NCI-H128 (cell line): ENCODE measurements around the gene ARF3.
"Not testable (repeated sequence)": the region's sequence is repeated elsewhere in the genome, so short reads cannot be mapped to it uniquely, and the experiment has no call there.

ENCODE experiments used
- DNase-seq: peaks from one replicate; lab custom pipeline; 2025; ENCODE audit not compliant: unreplicated experiment; lab: John Stamatoyannopoulos, UW

Gene ARF3

DNA sequence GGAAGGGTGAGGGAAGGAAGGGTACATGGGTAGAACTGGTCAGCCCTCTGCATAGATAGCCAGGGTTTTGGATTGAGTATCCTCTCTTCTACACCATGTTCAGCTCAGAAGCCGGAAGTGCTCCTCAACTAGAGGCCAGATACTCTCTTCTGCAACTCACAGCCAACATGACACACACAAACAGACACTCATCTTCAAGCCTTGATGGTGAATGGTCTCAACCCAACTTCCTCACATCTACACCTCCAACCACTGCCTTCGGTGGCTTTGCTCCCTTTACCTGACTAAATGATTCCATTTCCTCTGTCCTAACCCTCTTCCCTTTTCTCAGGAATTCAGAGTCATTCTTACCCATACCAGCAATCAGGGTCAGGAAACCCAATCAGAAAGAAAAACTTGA, 24.4 kb downstream of the ARF3 start:
- DNase-seq, result no peak

- no peak for DNase-seq
Observed at GRCh38 chr12:48930475-48930874, 26.8 kb downstream of the ARF3 start.

DNA sequence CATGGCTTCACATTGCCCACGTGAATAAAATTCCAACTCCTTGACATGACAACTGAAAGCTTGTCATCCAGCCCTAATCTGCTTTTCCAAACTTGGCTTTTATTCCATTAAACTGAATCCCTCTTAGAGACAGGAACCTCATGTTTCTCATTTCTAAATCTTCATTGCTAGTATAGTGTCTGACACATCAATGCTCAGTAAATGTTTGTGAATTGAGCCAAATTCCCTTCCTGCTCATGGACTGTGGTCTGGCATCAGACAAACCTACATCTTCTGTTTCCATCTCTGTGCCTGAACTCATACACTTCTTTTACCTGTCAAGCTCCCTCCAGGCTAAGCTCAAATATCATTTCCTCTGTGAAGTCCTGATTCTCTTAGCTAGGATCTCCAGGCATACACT, 27.7 kb downstream of the ARF3 start:
- DNase-seq, result no peak

DNA sequence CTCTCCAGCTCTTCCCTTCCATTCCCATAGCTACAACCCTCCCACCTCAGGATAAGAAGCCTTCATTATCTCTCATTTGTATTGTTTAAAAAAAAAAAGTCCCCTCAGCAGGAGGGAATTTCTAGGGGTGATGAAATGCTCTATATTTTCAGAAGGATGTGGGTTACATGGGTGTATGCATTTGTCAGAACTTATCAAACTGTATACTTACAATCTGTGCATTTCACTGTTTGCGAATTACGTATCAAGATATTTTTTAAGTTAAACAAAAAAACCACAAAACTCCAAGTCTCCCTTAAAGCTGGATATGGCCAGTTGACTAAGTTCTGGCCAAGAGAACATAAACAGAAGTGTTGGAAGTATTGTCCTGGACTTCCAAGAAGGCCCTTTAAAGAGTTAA, 30.0 kb downstream of the ARF3 start:
- DNase-seq, result no peak

DNA sequence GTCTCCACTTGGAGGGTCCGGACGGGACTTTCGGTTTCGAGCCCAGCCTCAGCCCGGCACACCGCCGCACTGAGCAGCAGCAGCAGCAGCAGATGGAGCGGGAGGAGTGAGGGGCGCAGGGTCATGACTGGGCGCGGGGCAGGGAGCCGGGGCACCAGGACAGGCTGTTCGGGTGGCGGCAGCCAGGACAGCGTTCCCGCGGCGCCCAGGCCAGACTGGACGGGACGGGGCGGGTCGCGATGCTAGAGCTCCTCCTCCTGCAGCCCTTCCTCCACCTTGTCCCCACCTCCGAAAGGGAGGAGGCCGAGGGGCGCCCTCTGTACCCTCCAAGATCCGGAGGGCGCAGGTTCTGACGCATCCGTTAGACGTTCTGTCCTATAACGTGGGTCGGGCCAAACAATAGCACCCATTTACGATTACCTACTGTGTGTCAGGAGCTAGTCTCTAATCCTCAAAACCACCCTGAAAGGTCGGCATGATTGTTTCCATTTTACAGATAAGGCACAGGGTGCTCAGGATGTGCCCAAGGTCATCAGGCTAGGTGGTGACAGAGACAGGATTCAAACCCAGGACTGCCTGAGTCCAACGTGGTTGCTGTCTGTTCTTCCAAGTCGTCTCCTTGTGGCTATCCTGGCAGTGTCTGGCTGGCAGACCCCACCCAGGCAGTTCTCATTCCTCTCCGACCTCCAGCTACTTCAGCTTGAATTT, 31.8 kb downstream of the ARF3 start, which contains the start of gene FKBP11:
Gene FKBP11, minus strand, starts transcription at position 189 of the 708 bp plus-strand sequence. Its CDS starts 64 bp downstream, at position 125.
- no peak for DNase-seq

DNA sequence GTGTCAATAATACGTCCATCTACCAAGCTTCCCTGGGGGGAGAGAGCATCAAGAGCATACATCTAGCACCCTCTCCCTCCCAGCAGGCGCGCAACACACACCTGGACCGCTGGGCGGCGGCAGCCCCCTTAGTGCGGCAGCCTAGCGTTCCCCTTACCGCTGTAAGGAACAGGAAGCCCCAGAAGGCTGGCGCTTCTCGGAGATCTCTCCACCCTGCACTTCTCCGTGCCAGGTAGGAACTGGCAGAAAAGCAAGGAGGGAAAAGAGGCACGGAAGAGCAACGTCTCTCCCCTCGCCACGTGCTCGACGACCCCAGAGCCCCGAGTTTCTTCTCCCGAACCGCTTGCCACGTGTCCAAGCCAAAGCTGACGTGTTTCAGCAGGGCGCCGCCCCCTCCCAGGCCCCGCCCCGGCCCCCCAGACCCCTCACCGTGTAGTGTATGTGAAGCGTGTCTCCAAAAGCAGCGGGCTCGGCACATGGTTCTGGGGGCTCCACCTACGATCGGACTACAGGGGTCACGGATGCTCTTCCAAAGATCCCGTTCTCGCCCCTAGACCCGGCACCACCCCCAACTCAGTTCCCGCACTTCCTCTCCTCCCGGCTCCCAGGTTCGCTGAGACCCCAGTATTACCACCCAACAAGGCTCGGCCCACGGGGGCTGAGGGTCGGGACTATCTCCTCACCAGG, 32.5 kb downstream of the ARF3 start:
- peak; percentile 35 for DNase-seq

- DNase-seq, result no peak
Observed at GRCh38 chr12:48923117-48923516, 34.2 kb downstream of the ARF3 start.

DNA sequence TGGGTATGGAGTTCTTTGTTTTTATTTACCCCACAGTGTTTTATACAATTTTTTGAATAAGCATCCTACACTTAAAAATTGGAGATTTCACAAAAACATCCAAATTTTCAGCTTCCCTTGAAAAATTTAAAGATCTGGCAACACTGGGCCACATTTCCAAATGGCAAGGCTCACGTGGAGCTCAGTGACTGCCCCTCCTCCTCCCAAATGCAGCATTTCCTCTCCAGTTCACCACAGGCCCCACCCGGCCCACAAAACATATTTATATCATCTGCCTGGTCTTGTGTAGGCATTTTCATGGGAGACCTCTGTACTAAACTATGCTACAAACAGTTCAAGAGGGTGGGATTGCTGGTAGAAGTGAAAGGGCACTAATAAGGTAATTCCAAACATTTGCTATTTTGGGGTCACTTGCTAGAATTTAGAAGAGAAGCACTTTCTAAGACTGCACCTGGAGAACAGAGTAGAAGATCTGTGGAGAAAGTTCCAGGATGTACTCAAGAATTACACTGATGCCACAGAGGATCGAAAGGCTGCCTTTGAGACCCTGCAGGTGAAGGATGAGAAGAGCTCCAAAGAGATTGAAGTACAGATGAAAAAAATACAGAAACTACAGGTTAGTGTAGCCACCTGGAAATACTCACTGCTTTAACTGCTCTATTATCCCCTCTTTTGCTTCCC, 39.3 kb downstream of the ARF3 start:
- DNase-seq, result no peak

GRCh38 chr12:48910196-48910595, 47.1 kb downstream of the ARF3 start:
- DNase-seq, result no peak

- DNase-seq, result not testable (repeated sequence)
Observed at GRCh38 chr12:48909698-48910097, 47.6 kb downstream of the ARF3 start.

DNA sequence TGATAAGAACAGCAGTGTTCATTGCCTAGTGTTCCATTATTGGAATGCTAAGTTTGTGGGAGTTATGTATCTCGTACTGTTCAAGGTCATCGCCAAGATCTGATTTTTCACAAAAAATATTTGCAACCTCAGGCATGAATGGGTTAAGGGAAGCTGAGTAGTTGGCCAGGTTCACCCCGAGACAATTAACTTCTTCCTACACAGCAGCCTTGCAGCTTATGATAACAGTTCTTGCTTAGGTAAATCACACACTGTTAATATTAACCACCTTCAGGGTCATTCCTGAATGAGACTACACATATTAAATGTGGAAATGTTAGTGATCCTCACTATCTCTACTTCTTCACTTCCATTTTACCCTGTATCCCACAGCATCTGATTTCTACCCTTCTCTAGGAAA, 50.0 kb downstream of the ARF3 start:
- DNase-seq, result no peak

DNA sequence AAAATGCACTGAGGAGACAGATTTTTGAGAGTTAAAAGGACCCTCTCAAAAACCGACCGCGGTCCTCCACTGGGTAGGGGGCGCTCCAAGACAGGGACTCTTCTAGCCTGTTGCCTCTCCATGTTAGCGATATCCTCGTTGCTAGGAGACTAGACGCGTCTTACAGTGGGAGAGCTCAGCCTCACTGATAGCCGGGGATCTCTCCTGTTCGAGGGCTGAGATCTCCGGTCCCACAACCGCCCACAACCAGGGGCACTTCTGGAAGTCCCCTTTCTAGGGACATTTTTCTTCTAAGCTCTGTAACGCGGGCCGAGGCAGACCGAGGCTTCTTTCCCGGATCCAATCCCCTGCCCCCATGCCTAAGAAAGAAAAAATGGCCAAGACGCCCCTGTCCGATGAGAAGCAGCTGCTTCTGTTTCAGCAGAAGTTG, 53.3 kb downstream of the ARF3 start:
- peak; percentile 60 for DNase-seq

GRCh38 chr12:48903363-48903981, 53.8 kb downstream of the ARF3 start:
- DNase-seq, result no peak

DNA sequence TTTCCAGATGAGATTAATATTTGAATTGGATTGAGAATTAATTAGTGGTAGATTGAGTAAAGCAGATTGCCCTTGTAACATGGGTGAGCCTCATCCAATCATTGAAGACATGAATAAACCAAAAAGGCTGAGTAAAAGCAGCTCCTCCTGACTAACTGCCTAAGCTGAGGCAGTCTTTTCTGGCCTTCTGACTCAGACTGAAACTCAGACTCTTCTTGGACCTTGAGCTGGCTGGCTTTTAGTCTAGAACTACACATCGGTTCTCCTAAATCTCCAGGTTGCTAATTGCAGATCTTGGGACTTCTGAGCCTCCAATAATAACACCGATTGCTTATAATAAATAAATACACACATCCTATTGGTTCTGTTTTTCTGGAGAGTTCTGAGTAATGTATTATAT, 56.0 kb downstream of the ARF3 start:
- DNase-seq, result no peak

- DNase-seq, result no peak
Observed at GRCh38 chr12:48899651-48900050, 57.6 kb downstream of the ARF3 start.

DNA sequence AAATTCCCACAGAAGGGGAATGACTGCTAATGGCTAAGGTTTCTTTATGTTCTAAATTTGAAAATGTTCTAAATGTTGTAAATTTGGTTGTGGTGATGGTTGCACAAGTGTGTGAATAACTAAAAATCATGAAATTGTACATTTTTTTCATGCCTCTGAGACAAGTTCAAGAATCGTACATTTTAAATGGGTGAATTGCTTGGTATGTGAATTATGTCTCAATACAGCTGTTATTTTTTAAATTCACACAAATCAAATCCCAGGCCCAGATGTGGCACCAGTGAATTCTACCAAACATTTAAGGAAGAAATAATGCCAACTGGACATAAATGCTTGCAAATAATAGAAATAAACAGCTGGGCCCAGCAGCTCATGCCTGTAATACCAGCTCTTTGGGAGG, 63.0 kb downstream of the ARF3 start:
- no peak for DNase-seq

- DNase-seq, result peak; percentile 36
Observed at GRCh38 chr12:48890657-48891418, 66.4 kb downstream of the ARF3 start.

DNA sequence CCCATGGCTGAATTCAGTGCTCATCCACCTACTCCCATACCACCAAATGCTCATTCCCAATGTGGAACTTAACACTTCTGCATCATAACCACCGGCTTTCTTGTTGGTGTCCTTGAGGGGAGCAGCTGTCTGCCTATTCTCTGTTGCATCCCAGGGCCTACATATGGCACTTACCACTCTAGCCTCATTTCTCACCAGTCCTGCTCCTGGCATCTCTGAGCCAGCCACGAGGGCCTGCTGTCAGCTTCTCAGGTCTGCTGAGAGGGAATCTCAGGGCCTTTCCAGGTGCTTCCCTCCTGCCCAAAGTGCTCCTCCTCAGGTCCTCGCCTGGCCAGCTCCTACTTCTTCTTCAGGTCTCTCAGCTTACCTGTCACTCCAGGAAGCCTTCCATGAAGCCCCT, 67.6 kb downstream of the ARF3 start:
- no peak for DNase-seq
